Measurements from ENCODE around the gene SLC16A6. TPM values are rescaled to one million over a fixed set of nuclear protein-coding genes. Genes with fewer than 3 reads are reported as not detected.
"Not testable (repeated sequence)": the region's sequence is repeated elsewhere in the genome, so short reads cannot be mapped to it uniquely, and the experiment has no call there.

SLC16A6 gene
- total and polyA plus RNA-seq, 2 experiments from 2014 or later: 0.16 to 0.32 TPM

DNA sequence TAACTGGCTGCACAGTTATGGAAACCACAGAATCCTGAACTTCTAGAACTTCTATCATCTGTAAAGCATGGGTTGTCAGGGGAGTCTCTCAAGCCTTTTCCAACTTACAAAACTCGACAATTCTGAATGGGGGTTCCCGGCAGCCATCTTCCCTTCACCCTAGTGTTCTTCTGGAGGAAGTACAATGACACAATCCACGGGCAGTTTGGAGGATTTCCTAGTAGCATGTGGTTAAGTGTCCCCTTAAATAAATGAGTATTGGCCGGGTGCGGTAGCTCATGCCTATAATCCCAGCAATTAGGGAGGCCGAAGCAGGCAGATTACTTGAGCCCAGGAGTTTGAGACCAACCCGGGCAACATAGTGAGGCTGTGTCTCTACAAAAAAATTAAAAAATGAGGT lies 2.1 kb downstream of the SLC16A6 start:
- no peak for TF ChIP-seq EZH2phosphoT487 (IDR thresholded peaks at IDR 0.05; ENCODE audit: insufficient read depth, low read depth)
- TF ChIP-seq EZH2 (IDR thresholded peaks at IDR 0.05; ENCODE audit: insufficient read depth, poor library complexity, severe bottlenecking): no peak
- no peak for DNase-seq
- Histone ChIP-seq H3F3A (ENCODE audit: insufficient read depth) (peaks cover 10% of the 10 kb centered on the region), H4K20me1 (ENCODE audit: insufficient read depth) (no peaks in the 10 kb centered on the region), H3K27ac (no peak overlapping the region), H3K36me3 (ENCODE audit: low read depth) (no peaks in the 10 kb centered on the region), H3K4me3 (no peak overlapping the region), H3K9me2 (ENCODE audit: insufficient read depth) (no peaks in the 10 kb centered on the region), H3K4me1 (ENCODE audit: insufficient read depth) (no peaks in the 10 kb centered on the region), H3K4me2 (ENCODE audit: unreplicated experiment) (no peak overlapping the region), H3K9me3 (ENCODE audit: low read depth) (no peaks in the 10 kb centered on the region), H3K27me3 (replicated peaks; ENCODE audit: insufficient read depth) (0 out of 2 replicates have a peak, but pooled peaks cover 4% of the 10 kb centered on the region), H3K79me2 (ENCODE audit: insufficient read depth) (no peaks in the 10 kb centered on the region), H2AFZ (no peak overlapping the region), H3K9ac (no peak overlapping the region)
- in situ Hi-C loops (cut with MboI): no loop called here
- 93 to 95% methylated on average over 7 of the region's 7 CpGs for WGBS, 2 experiments (ENCODE audit: low coverage in 1 of 2, low lambda C conversion rate in 2 of 2, missing lambda C conversion rate in 2 of 2)

DNA sequence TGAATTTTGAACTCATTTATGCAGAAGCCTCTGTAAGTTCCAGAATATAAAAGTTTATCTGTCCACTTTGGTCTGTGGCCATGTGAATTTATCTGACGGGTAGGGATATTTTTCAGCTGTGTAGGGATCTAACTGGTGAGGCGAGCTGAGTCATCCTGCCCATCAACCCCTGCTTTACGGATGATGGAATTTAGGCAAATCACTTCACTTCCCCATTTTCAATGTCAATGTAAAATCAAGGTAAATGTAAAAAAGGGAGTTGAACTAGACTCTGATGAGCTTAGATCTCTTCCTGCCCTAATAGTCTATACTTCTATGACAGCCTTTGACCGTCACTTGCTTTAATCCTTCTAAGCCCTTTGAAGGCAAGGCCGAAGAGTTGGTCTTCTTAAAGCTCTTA lies 2.6 kb downstream of the SLC16A6 start:
- no peak overlapping the region for H2AFZ ChIP-seq
- H3K4me1 ChIP-seq (ENCODE audit: insufficient read depth): no peaks in the 10 kb centered on the region
- DNase-seq: no peak
- no peak overlapping the region for H3K27ac ChIP-seq
- no peak overlapping the region for H3K4me3 ChIP-seq
- H3K9me2 ChIP-seq (ENCODE audit: insufficient read depth): no peaks in the 10 kb centered on the region
- H3K36me3 ChIP-seq (ENCODE audit: low read depth): no peaks in the 10 kb centered on the region
- H3K79me2 ChIP-seq (ENCODE audit: insufficient read depth): no peaks in the 10 kb centered on the region
- no peaks in the 10 kb centered on the region for H4K20me1 ChIP-seq (ENCODE audit: insufficient read depth)
- TF ChIP-seq EZH2 (IDR thresholded peaks at IDR 0.05; ENCODE audit: insufficient read depth, poor library complexity, severe bottlenecking) (no peak), EZH2phosphoT487 (IDR thresholded peaks at IDR 0.05; ENCODE audit: insufficient read depth, low read depth) (no peak)
- in situ Hi-C loops (cut with MboI): no loop called here
- no peak overlapping the region for H3K4me2 ChIP-seq (ENCODE audit: unreplicated experiment)
- WGBS, 2 experiments (ENCODE audit: low coverage in 1 of 2, low lambda C conversion rate in 2 of 2, missing lambda C conversion rate in 2 of 2): 96% methylated on average over 5 of the region's 5 CpGs
- no peak overlapping the region for H3K9ac ChIP-seq
- peaks cover 10% of the 10 kb centered on the region for H3F3A ChIP-seq (ENCODE audit: insufficient read depth)
- no peaks in the 10 kb centered on the region for H3K9me3 ChIP-seq (ENCODE audit: low read depth)
- H3K27me3 ChIP-seq (replicated peaks; ENCODE audit: insufficient read depth): 0 out of 2 replicates have a peak, but pooled peaks cover 4% of the 10 kb centered on the region

DNA sequence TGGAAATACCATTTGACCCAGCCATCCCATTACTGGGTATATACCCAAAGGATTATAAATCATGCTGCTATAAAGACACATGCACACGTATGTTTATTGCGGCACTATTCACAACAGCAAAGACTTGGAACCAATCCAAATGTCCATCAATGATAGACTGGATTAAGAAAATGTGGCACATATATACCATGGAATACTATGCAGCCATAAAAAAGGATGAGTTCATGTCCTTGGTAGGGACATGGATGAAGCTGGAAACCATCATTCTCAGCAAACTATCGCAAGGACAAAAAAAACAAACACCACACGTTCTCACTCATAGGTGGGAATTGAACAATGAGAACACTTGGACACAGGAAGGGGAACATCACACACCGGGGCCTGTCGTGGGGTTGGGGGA lies 9.0 kb downstream of the SLC16A6 start:
- H3K27me3 ChIP-seq (replicated peaks; ENCODE audit: insufficient read depth); DNase-seq; H3K9me3 ChIP-seq (ENCODE audit: low read depth); in situ Hi-C loops (cut with MboI); H3K9ac ChIP-seq; H3K36me3 ChIP-seq (ENCODE audit: low read depth); H3K9me2 ChIP-seq (ENCODE audit: insufficient read depth); H3K4me1 ChIP-seq (ENCODE audit: insufficient read depth); H2AFZ ChIP-seq; H3K27ac ChIP-seq; H3K79me2 ChIP-seq (ENCODE audit: insufficient read depth); H3F3A ChIP-seq (ENCODE audit: insufficient read depth); H3K4me2 ChIP-seq (ENCODE audit: unreplicated experiment); H4K20me1 ChIP-seq (ENCODE audit: insufficient read depth); H3K4me3 ChIP-seq: not testable (repeated sequence)
- 67 to 76% methylated on average over 5 to 6 of the region's 6 CpGs for WGBS, 2 experiments (ENCODE audit: low coverage in 1 of 2, low lambda C conversion rate in 2 of 2, missing lambda C conversion rate in 2 of 2)

DNA sequence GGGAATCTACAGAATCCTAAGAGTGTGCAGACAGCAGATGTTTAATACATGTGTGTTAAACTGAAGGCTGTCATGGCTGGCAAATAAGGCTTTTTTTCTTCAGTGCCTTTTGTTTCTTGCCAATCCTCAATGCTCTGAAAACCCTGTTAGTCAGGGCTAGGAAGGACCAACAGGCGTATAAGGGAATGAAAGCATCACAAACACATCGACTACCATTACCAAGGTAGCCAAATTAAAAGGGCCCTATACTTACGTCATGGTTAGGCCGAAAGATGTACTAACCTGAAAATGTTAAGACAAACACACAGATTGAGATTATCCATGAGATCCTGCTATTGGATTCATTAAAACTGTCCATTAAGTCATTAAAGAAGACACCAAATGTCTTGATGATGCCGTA lies 13.1 kb downstream of the SLC16A6 start:
- H3K27ac ChIP-seq: no peak overlapping the region
- no peaks in the 10 kb centered on the region for H3K79me2 ChIP-seq (ENCODE audit: insufficient read depth)
- no peak for DNase-seq
- H3K36me3 ChIP-seq (ENCODE audit: low read depth): no peaks in the 10 kb centered on the region
- H3K9ac ChIP-seq: no peak overlapping the region
- no peaks in the 10 kb centered on the region for H3K4me1 ChIP-seq (ENCODE audit: insufficient read depth)
- no peak overlapping the region for H3K4me3 ChIP-seq
- TF ChIP-seq EZH2 (IDR thresholded peaks at IDR 0.05; ENCODE audit: insufficient read depth, poor library complexity, severe bottlenecking): no peak
- TF ChIP-seq EZH2phosphoT487 (IDR thresholded peaks at IDR 0.05; ENCODE audit: insufficient read depth, low read depth): no peak
- in situ Hi-C loops (cut with MboI): no loop called here
- H3K9me2 ChIP-seq (ENCODE audit: insufficient read depth): no peaks in the 10 kb centered on the region
- no peaks in the 10 kb centered on the region for H4K20me1 ChIP-seq (ENCODE audit: insufficient read depth)
- no peaks in the 10 kb centered on the region for H3K9me3 ChIP-seq (ENCODE audit: low read depth)
- no peak overlapping the region for H3K4me2 ChIP-seq (ENCODE audit: unreplicated experiment)
- 83 to 86% methylated on average over 5 of the region's 5 CpGs for WGBS, 2 experiments (ENCODE audit: low coverage in 1 of 2, low lambda C conversion rate in 2 of 2, missing lambda C conversion rate in 2 of 2)
- H3K27me3 ChIP-seq (replicated peaks; ENCODE audit: insufficient read depth): no peaks in the 10 kb centered on the region
- no peaks in the 10 kb centered on the region for H3F3A ChIP-seq (ENCODE audit: insufficient read depth)
- no peak overlapping the region for H2AFZ ChIP-seq

DNA sequence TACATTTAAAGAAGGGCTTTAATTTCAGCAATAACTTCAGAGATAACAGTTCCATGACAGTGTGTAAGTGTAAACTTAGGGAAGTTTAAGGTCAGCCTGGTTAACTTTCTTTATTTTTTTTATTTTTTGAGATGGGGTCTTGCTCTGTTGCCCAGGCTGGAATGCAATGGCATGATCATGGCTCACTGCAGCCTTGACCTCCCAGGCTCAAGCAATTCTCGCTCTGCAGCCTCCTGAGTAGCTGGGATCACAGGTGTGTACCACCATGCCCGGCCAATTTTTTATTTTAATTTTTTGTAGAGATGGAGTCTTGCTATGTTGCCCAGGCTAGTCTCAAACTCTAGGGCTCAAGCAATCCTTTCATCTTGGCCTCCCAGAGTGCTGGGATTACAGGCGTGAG lies 14.6 kb downstream of the SLC16A6 start:
- WGBS, 2 experiments (ENCODE audit: low coverage in 1 of 2, low lambda C conversion rate in 2 of 2, missing lambda C conversion rate in 2 of 2): 88 to 92% methylated on average over 3 of the region's 3 CpGs

More for the DNA sequence above, 14.6 kb downstream of the SLC16A6 start:
- H3K27ac ChIP-seq; H3K36me3 ChIP-seq (ENCODE audit: low read depth); H4K20me1 ChIP-seq (ENCODE audit: insufficient read depth); H3F3A ChIP-seq (ENCODE audit: insufficient read depth); in situ Hi-C loops (cut with MboI); H3K4me2 ChIP-seq (ENCODE audit: unreplicated experiment); H3K9ac ChIP-seq; H3K27me3 ChIP-seq (replicated peaks; ENCODE audit: insufficient read depth); H2AFZ ChIP-seq; H3K4me1 ChIP-seq (ENCODE audit: insufficient read depth); H3K9me2 ChIP-seq (ENCODE audit: insufficient read depth); H3K4me3 ChIP-seq; H3K79me2 ChIP-seq (ENCODE audit: insufficient read depth); DNase-seq; H3K9me3 ChIP-seq (ENCODE audit: low read depth): not testable (repeated sequence)

All from GM23248 (cell line).